ENCODE data around the gene INPP5A.
"Not testable (repeated sequence)": the region's sequence is repeated elsewhere in the genome, so short reads cannot be mapped to it uniquely, and the experiment has no call there.

INPP5A gene

GRCh38 chr10:132670546-132671227 lies 133.1 kb downstream of the INPP5A start:
- Mint-ChIP-seq H3K27ac (no peak overlapping the region), H3K27me3 (no peaks in the 10 kb centered on the region), H3K9me3 (no peaks in the 10 kb centered on the region), H3K36me3 (peaks cover 16% of the 10 kb centered on the region), H3K4me1 (peaks cover 6% of the 10 kb centered on the region), H3K4me3 (no peak overlapping the region)
- ATAC-seq (ENCODE audit: low read depth), result no peak
- DNase-seq (ENCODE audit: low spot score in 2 of 2), result no peak

- ATAC-seq (ENCODE audit: low read depth) (no peak), DNase-seq (ENCODE audit: low spot score in 2 of 2) (no peak)
- H3K27me3 Mint-ChIP-seq, result no peaks in the 10 kb centered on the region
- H3K9me3 Mint-ChIP-seq, result no peaks in the 10 kb centered on the region
- H3K4me3 Mint-ChIP-seq, result no peak overlapping the region
- no peak overlapping the region for H3K27ac Mint-ChIP-seq
- H3K36me3 Mint-ChIP-seq, result peaks cover 16% of the 10 kb centered on the region
- H3K4me1 Mint-ChIP-seq, result peaks cover 7% of the 10 kb centered on the region
Measured at GRCh38 chr10:132671228-132672154, 133.9 kb downstream of the INPP5A start.

- H3K27me3 Mint-ChIP-seq; H3K4me3 Mint-ChIP-seq; DNase-seq (ENCODE audit: low spot score in 2 of 2); H3K4me1 Mint-ChIP-seq; H3K27ac Mint-ChIP-seq; ATAC-seq (ENCODE audit: low read depth); H3K9me3 Mint-ChIP-seq: not testable (repeated sequence)
- peaks cover 16% of the 10 kb centered on the region for H3K36me3 Mint-ChIP-seq
Measured at GRCh38 chr10:132673746-132674145, 136.2 kb downstream of the INPP5A start.

- Mint-ChIP-seq H3K4me1 (peaks cover 15% of the 10 kb centered on the region), H3K27ac (no peak overlapping the region), H3K4me3 (no peak overlapping the region), H3K27me3 (no peaks in the 10 kb centered on the region), H3K36me3 (peaks cover 16% of the 10 kb centered on the region), H3K9me3 (no peaks in the 10 kb centered on the region)
- DNase-seq (ENCODE audit: low spot score in 2 of 2) (no peak), ATAC-seq (ENCODE audit: low read depth) (no peak)
Measured at GRCh38 chr10:132674311-132674710, 136.7 kb downstream of the INPP5A start.

- no peak overlapping the region for H3K27ac Mint-ChIP-seq
- DNase-seq (ENCODE audit: low spot score in 2 of 2) (no peak), ATAC-seq (ENCODE audit: low read depth) (no peak)
- no peaks in the 10 kb centered on the region for H3K27me3 Mint-ChIP-seq
- H3K9me3 Mint-ChIP-seq, result no peaks in the 10 kb centered on the region
- H3K36me3 Mint-ChIP-seq, result peaks cover 16% of the 10 kb centered on the region
- H3K4me1 Mint-ChIP-seq, result peaks cover 15% of the 10 kb centered on the region
- no peak overlapping the region for H3K4me3 Mint-ChIP-seq
Measured at GRCh38 chr10:132675031-132675740, 137.6 kb downstream of the INPP5A start.

- Mint-ChIP-seq H3K4me1 (peaks cover 15% of the 10 kb centered on the region), H3K36me3 (peaks cover 17% of the 10 kb centered on the region), H3K4me3 (no peak overlapping the region), H3K27me3 (no peaks in the 10 kb centered on the region), H3K27ac (no peak overlapping the region), H3K9me3 (no peaks in the 10 kb centered on the region)
- DNase-seq (ENCODE audit: low spot score in 2 of 2) (no peak), ATAC-seq (ENCODE audit: low read depth) (no peak)
Measured at GRCh38 chr10:132676193-132676891, 138.8 kb downstream of the INPP5A start.

- peaks cover 22% of the 10 kb centered on the region for H3K36me3 Mint-ChIP-seq
- no peaks in the 10 kb centered on the region for H3K9me3 Mint-ChIP-seq
- no peak overlapping the region for H3K27ac Mint-ChIP-seq
- H3K4me3 Mint-ChIP-seq, result no peak overlapping the region
- no peaks in the 10 kb centered on the region for H3K27me3 Mint-ChIP-seq
- ATAC-seq (ENCODE audit: low read depth), result no peak
- no peak for DNase-seq (ENCODE audit: low spot score in 2 of 2)
- peaks cover 19% of the 10 kb centered on the region for H3K4me1 Mint-ChIP-seq
Measured at GRCh38 chr10:132677096-132677472, 139.5 kb downstream of the INPP5A start.

GRCh38 chr10:132677473-132678227 lies 140.1 kb downstream of the INPP5A start:
- ATAC-seq (ENCODE audit: low read depth) (no peak), DNase-seq (ENCODE audit: low spot score in 2 of 2) (no peak)
- H3K27ac Mint-ChIP-seq, result no peak overlapping the region

GRCh38 chr10:132678436-132679216 lies 141.0 kb downstream of the INPP5A start:
- Mint-ChIP-seq H3K27me3 (no peaks in the 10 kb centered on the region), H3K9me3 (no peaks in the 10 kb centered on the region), H3K4me1 (peaks cover 16% of the 10 kb centered on the region), H3K4me3 (no peak overlapping the region), H3K27ac (no peak overlapping the region), H3K36me3 (peaks cover 15% of the 10 kb centered on the region)
- DNase-seq (ENCODE audit: low spot score in 2 of 2) (no peak), ATAC-seq (ENCODE audit: low read depth) (no peak)

More at GRCh38 chr10:132677473-132678227, 140.1 kb downstream of the INPP5A start:
- H3K4me3 Mint-ChIP-seq, result no peak overlapping the region
- no peaks in the 10 kb centered on the region for H3K9me3 Mint-ChIP-seq
- peaks cover 17% of the 10 kb centered on the region for H3K4me1 Mint-ChIP-seq
- H3K27me3 Mint-ChIP-seq, result no peaks in the 10 kb centered on the region
- peaks cover 20% of the 10 kb centered on the region for H3K36me3 Mint-ChIP-seq

GRCh38 chr10:132679217-132679595 lies 141.6 kb downstream of the INPP5A start:
- Mint-ChIP-seq H3K27ac (no peak overlapping the region), H3K4me3 (no peak overlapping the region), H3K4me1 (peaks cover 18% of the 10 kb centered on the region), H3K27me3 (no peaks in the 10 kb centered on the region), H3K36me3 (peaks cover 13% of the 10 kb centered on the region), H3K9me3 (no peaks in the 10 kb centered on the region)
- no peak for DNase-seq (ENCODE audit: low spot score in 2 of 2)
- ATAC-seq (ENCODE audit: low read depth), result no peak

- peaks cover 12% of the 10 kb centered on the region for H3K36me3 Mint-ChIP-seq
- no peak overlapping the region for H3K4me3 Mint-ChIP-seq
Measured at GRCh38 chr10:132679640-132680039, 142.1 kb downstream of the INPP5A start.

GRCh38 chr10:132680741-132681140 lies 143.2 kb downstream of the INPP5A start:
- H3K9me3 Mint-ChIP-seq; H3K27me3 Mint-ChIP-seq; ATAC-seq (ENCODE audit: low read depth); H3K4me3 Mint-ChIP-seq; H3K27ac Mint-ChIP-seq; DNase-seq (ENCODE audit: low spot score in 2 of 2): not testable (repeated sequence)
- peaks cover 11% of the 10 kb centered on the region for H3K36me3 Mint-ChIP-seq
- H3K4me1 Mint-ChIP-seq, result peaks cover 28% of the 10 kb centered on the region

More at GRCh38 chr10:132679640-132680039, 142.1 kb downstream of the INPP5A start:
- no peaks in the 10 kb centered on the region for H3K27me3 Mint-ChIP-seq
- no peaks in the 10 kb centered on the region for H3K9me3 Mint-ChIP-seq
- peaks cover 22% of the 10 kb centered on the region for H3K4me1 Mint-ChIP-seq
- no peak overlapping the region for H3K27ac Mint-ChIP-seq
- no peak for DNase-seq (ENCODE audit: low spot score in 2 of 2)
- ATAC-seq (ENCODE audit: low read depth), result no peak
